Esophagus muscularis mucosa (tissue), 4 donors: ENCODE measurements around the gene RBL1.

Source experiments
- EP300 ChIP-seq: sonication (generic); formaldehyde crosslinking; IDR thresholded peaks from one replicate; pipeline ENCODE4 v1.6.1; 2017; ENCODE audit warnings: antibody characterized with exemption
- POLR2A ChIP-seq: fragments of 450-650 bp; IDR thresholded peaks from one replicate; pipeline ENCODE4 v1.6.1; 2017; ENCODE audit warnings: antibody characterized with exemption, moderate library complexity, mild to moderate bottlenecking, low read depth
- POLR2AphosphoS5 ChIP-seq, 2 donors: sonication (generic); formaldehyde crosslinking; IDR thresholded peaks; one replicate each; pipeline ENCODE4 v1.6.1; 2017; ENCODE audit warnings: antibody characterized with exemption in 2 of 2
- TF ChIP-seq, protein P1 (sequence below), 3 experiments: fragments of 200-600 bp in 2 of 3; fragments of 450-650 bp in 1 of 3; sonication (generic) in 2 of 3; IDR thresholded peaks; one replicate each; pipeline ENCODE4 v1.5.1; 2017 to 2019; ENCODE audit warnings: antibody characterized with exemption in 3 of 3, mild to moderate bottlenecking in 2 of 3, moderate library complexity in 1 of 3

DNA sequence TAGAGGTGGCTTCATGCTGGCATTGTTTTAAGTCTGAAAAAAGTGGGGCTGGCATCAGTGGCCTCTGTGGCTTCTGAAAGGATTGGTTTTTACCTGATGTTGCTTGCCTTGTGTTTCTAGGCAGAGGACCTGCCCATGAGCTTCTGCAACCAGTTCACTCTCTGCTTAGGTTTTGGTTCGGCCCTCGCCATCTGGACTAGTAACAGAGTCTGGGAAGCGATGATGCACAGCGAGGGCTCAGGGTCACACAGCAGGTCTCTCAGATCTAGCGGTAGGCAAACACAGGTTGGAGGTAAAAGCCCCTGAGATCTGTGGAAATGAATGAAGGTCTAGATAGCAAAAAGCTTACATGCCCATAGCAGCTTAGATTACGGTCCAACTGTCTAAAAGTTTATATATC is 6.8 kb upstream of the RBL1 start:
- TF ChIP-seq, protein P1, sequence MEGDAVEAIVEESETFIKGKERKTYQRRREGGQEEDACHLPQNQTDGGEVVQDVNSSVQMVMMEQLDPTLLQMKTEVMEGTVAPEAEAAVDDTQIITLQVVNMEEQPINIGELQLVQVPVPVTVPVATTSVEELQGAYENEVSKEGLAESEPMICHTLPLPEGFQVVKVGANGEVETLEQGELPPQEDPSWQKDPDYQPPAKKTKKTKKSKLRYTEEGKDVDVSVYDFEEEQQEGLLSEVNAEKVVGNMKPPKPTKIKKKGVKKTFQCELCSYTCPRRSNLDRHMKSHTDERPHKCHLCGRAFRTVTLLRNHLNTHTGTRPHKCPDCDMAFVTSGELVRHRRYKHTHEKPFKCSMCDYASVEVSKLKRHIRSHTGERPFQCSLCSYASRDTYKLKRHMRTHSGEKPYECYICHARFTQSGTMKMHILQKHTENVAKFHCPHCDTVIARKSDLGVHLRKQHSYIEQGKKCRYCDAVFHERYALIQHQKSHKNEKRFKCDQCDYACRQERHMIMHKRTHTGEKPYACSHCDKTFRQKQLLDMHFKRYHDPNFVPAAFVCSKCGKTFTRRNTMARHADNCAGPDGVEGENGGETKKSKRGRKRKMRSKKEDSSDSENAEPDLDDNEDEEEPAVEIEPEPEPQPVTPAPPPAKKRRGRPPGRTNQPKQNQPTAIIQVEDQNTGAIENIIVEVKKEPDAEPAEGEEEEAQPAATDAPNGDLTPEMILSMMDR (IDR thresholded peaks at IDR 0.05) = no peak
- TF ChIP-seq EP300 = no peak
- no peak for TF ChIP-seq POLR2A
- no peak for TF ChIP-seq POLR2AphosphoS5 (IDR thresholded peaks at IDR 0.05)
